ENCODE results near the gene ZIC5.

Gene ZIC5

GRCh38 chr13:99977334-99977911 is 5.9 kb upstream of the ZIC5 start:
- Histone ChIP-seq H3K27me3 (ENCODE audit: insufficient read depth, low read length) (0 out of 2 replicates have a peak, but pooled peaks cover 6% of the 10 kb centered on the region), H3K4me3 (ENCODE audit: low read depth, low read length, poor library complexity, severe bottlenecking) (no peak overlapping the region), H3F3A (ENCODE audit: insufficient read depth, low read length) (no peaks in the 10 kb centered on the region), H3K4me2 (ENCODE audit: low read length) (no peak overlapping the region), H2AFZ (ENCODE audit: low read length) (no peak overlapping the region), H4K20me1 (ENCODE audit: insufficient read depth, low read length) (no peaks in the 10 kb centered on the region), H3K9me2 (ENCODE audit: low read depth, low read length) (no peaks in the 10 kb centered on the region), H3K9ac (ENCODE audit: low read length) (no peak overlapping the region), H3K36me3 (ENCODE audit: insufficient read depth, low read length) (no peaks in the 10 kb centered on the region), H3K79me2 (ENCODE audit: insufficient read depth, low read length) (no peaks in the 10 kb centered on the region), H3K27ac (ENCODE audit: low read depth, low read length, poor library complexity, severe bottlenecking) (no peak overlapping the region), H3K9me3 (ENCODE audit: low read length) (no peaks in the 10 kb centered on the region), H3K4me1 (ENCODE audit: insufficient read depth, low read length, severe bottlenecking) (no peaks in the 10 kb centered on the region)
- TF ChIP-seq EZH2 (IDR thresholded peaks at IDR 0.05; ENCODE audit: borderline replicate concordance, low read length), result no peak
- TF ChIP-seq, protein P1, sequence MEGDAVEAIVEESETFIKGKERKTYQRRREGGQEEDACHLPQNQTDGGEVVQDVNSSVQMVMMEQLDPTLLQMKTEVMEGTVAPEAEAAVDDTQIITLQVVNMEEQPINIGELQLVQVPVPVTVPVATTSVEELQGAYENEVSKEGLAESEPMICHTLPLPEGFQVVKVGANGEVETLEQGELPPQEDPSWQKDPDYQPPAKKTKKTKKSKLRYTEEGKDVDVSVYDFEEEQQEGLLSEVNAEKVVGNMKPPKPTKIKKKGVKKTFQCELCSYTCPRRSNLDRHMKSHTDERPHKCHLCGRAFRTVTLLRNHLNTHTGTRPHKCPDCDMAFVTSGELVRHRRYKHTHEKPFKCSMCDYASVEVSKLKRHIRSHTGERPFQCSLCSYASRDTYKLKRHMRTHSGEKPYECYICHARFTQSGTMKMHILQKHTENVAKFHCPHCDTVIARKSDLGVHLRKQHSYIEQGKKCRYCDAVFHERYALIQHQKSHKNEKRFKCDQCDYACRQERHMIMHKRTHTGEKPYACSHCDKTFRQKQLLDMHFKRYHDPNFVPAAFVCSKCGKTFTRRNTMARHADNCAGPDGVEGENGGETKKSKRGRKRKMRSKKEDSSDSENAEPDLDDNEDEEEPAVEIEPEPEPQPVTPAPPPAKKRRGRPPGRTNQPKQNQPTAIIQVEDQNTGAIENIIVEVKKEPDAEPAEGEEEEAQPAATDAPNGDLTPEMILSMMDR (IDR thresholded peaks at IDR 0.05; ENCODE audit: low read length), result no peak

DNA sequence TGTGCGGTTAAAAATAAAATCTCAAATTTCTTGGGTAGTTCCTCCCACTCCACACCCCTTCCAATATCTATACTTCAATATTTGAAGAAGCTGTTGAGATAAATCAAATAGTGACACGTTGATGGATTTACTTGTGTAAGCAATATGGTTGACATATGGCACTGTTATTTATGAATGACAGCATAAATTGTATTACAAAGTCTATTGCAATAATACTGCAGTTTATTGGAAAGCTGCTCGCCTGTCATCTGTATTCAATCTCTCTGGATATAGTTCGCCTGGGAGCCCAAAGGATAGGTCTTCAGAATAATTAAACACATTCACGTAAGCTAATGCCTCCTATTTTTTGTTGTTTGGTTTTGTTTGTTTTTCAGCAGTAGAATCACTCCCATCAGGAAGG is 5.0 kb upstream of the ZIC5 start:
- H2AFZ ChIP-seq (ENCODE audit: low read length), result no peak overlapping the region
- no peaks in the 10 kb centered on the region for H3K9me3 ChIP-seq (ENCODE audit: low read length)
- H3K27me3 ChIP-seq (ENCODE audit: insufficient read depth, low read length), result 0 out of 2 replicates have a peak, but pooled peaks cover 6% of the 10 kb centered on the region
- no peaks in the 10 kb centered on the region for H3K79me2 ChIP-seq (ENCODE audit: insufficient read depth, low read length)
- no peak overlapping the region for H3K27ac ChIP-seq (ENCODE audit: low read depth, low read length, poor library complexity, severe bottlenecking)
- no peak overlapping the region for H3K9ac ChIP-seq (ENCODE audit: low read length)
- TF ChIP-seq, protein P1 (IDR thresholded peaks at IDR 0.05; ENCODE audit: low read length), result no peak
- TF ChIP-seq EZH2 (IDR thresholded peaks at IDR 0.05; ENCODE audit: borderline replicate concordance, low read length), result no peak
- no peaks in the 10 kb centered on the region for H4K20me1 ChIP-seq (ENCODE audit: insufficient read depth, low read length)
- H3K36me3 ChIP-seq (ENCODE audit: insufficient read depth, low read length), result no peaks in the 10 kb centered on the region
- no peaks in the 10 kb centered on the region for H3K4me1 ChIP-seq (ENCODE audit: insufficient read depth, low read length, severe bottlenecking)
- H3K4me2 ChIP-seq (ENCODE audit: low read length), result no peak overlapping the region
- no peaks in the 10 kb centered on the region for H3K9me2 ChIP-seq (ENCODE audit: low read depth, low read length)
- H3F3A ChIP-seq (ENCODE audit: insufficient read depth, low read length), result no peaks in the 10 kb centered on the region
- H3K4me3 ChIP-seq (ENCODE audit: low read depth, low read length, poor library complexity, severe bottlenecking), result no peak overlapping the region

GRCh38 chr13:99975626-99976025 is 4.1 kb upstream of the ZIC5 start:
- Histone ChIP-seq H3K9me2 (ENCODE audit: low read depth, low read length) (no peaks in the 10 kb centered on the region), H3K9ac (ENCODE audit: low read length) (no peak overlapping the region)

More at GRCh38 chr13:99975626-99976025, 4.1 kb upstream of the ZIC5 start:
- Histone ChIP-seq H3K27me3 (ENCODE audit: insufficient read depth, low read length) (0 out of 2 replicates have a peak, but pooled peaks cover 6% of the 10 kb centered on the region), H3K4me2 (ENCODE audit: low read length) (no peak overlapping the region), H3K4me3 (ENCODE audit: low read depth, low read length, poor library complexity, severe bottlenecking) (no peak overlapping the region), H3F3A (ENCODE audit: insufficient read depth, low read length) (no peaks in the 10 kb centered on the region), H3K4me1 (ENCODE audit: insufficient read depth, low read length, severe bottlenecking) (no peaks in the 10 kb centered on the region), H3K36me3 (ENCODE audit: insufficient read depth, low read length) (no peaks in the 10 kb centered on the region), H2AFZ (ENCODE audit: low read length) (no peak overlapping the region), H3K79me2 (ENCODE audit: insufficient read depth, low read length) (no peaks in the 10 kb centered on the region), H4K20me1 (ENCODE audit: insufficient read depth, low read length) (no peaks in the 10 kb centered on the region), H3K9me3 (ENCODE audit: low read length) (no peaks in the 10 kb centered on the region), H3K27ac (ENCODE audit: low read depth, low read length, poor library complexity, severe bottlenecking) (no peak overlapping the region)
- TF ChIP-seq EZH2 (IDR thresholded peaks at IDR 0.05; ENCODE audit: borderline replicate concordance, low read length), result no peak
- TF ChIP-seq, protein P1 (IDR thresholded peaks at IDR 0.05; ENCODE audit: low read length), result no peak

All from OCI-LY1 (cell line).